PC-9 (cell line): ENCODE measurements around the gene SOX5. TPM values are rescaled to one million over a fixed set of nuclear protein-coding genes. Genes with fewer than 3 reads are reported as not detected.

Experiments used
- BruUV-seq: library from RNA; stranded (reverse); fragments of 400-500 nt; replicated peaks from 2 replicates; lab custom pipeline; 2021; lab: Mats Ljungman, UMichigan
- CTCF ChIA-PET: fragments of 300-600 bp; sonication (Branson Sonifier 250); formaldehyde crosslinking; loops from one replicate; lab custom pipeline; 2022; ENCODE audit warnings: antibody characterized with exemption; lab: Charles Lee
- POLR2A ChIA-PET: fragments of 300-600 bp; sonication (Branson Sonifier 250); formaldehyde crosslinking; loops from one replicate; lab custom pipeline; 2022; ENCODE audit warnings: antibody characterized with exemption; ENCODE audit not compliant: unreplicated experiment; lab: Charles Lee
- DNase-seq, 2 experiments: peaks; one replicate each; pipeline versions ENCODE4 v3.0.0 to v3.0.0-alpha.2; 2015 to 2022; ENCODE audit warnings: mixed read lengths in 1 of 2
- H2AFZ ChIP-seq: fragments of 200-600 bp; sonication (generic); 2 replicates; pipeline ENCODE4 v1.8.1; 2017; ENCODE audit warnings: antibody characterized with exemption
- H3F3A ChIP-seq: fragments of 200-600 bp; sonication (generic); 2 replicates; pipeline ENCODE4 v1.8.1; 2017; ENCODE audit warnings: antibody characterized with exemption, mild to moderate bottlenecking, low read depth; ENCODE audit not compliant: insufficient read depth
- H3K27ac ChIP-seq: fragments of 200-600 bp; sonication (generic); 2 replicates; pipeline ENCODE4 v1.6.1; 2016; ENCODE audit warnings: mixed run types
- H3K27me3 ChIP-seq: fragments of 200-600 bp; sonication (generic); 2 replicates; pipeline ENCODE4 v1.6.1; 2016; ENCODE audit warnings: low read depth, mixed run types; ENCODE audit not compliant: insufficient read depth
- H3K36me3 ChIP-seq: fragments of 200-600 bp; sonication (generic); 2 replicates; pipeline ENCODE4 v1.6.1; 2016; ENCODE audit warnings: low read depth, mixed run types
- H3K4me1 ChIP-seq: fragments of 200-600 bp; sonication (generic); replicated peaks from 2 replicates; pipeline ENCODE4 v1.6.1; 2016; ENCODE audit warnings: mixed run types; ENCODE audit not compliant: insufficient read depth
- H3K4me2 ChIP-seq: fragments of 200-600 bp; sonication (generic); 2 replicates; pipeline ENCODE4 v1.6.1; 2017; ENCODE audit warnings: mixed run types
- H3K4me3 ChIP-seq: fragments of 200-600 bp; sonication (generic); 2 replicates; pipeline ENCODE4 v1.6.1; 2016; ENCODE audit warnings: mixed run types
- H3K79me2 ChIP-seq: fragments of 200-600 bp; sonication (generic); 2 replicates; pipeline ENCODE4 v1.6.1; 2017; ENCODE audit warnings: low read depth, mixed run types
- H3K9me2 ChIP-seq: fragments of 200-600 bp; sonication (generic); 2 replicates; pipeline ENCODE4 v1.8.1; 2017; ENCODE audit warnings: mild to moderate bottlenecking; ENCODE audit not compliant: insufficient read depth
- H3K9me3 ChIP-seq: fragments of 200-600 bp; sonication (generic); 2 replicates; pipeline ENCODE4 v1.8.1; 2016; ENCODE audit warnings: low read depth; ENCODE audit not compliant: insufficient read depth
- H4K20me1 ChIP-seq: fragments of 200-600 bp; sonication (generic); 2 replicates; pipeline ENCODE4 v1.8.1; 2017; ENCODE audit not compliant: insufficient read depth
- CTCF ChIP-seq: fragments of 200-600 bp; sonication (generic); conservative IDR thresholded peaks from 2 replicates; pipeline ENCODE4 v1.6.1; 2017; ENCODE audit warnings: mixed run types, antibody characterized with exemption, mild to moderate bottlenecking, moderate library complexity
- EZH2 ChIP-seq: fragments of 200-600 bp; sonication (generic); IDR thresholded peaks from 2 replicates; pipeline ENCODE4 v1.8.0; 2017; ENCODE audit warnings: antibody characterized with exemption, low read depth
- intact Hi-C: fragments of 100-400 bp; cut with micrococcal nuclease; formaldehyde crosslinking; loops from one replicate; pipeline ENCODE4 v1.10.0; 2022; ENCODE audit not compliant: unreplicated experiment
- total RNA-seq: library from RNA; stranded (reverse); gene quantifications from 2 replicates; pipeline ENCODE4 v1.2.3, GENCODE V29; 2021

The SOX5 gene
- total RNA-seq, 1 experiment from 2014 or later, result not detected

DNA sequence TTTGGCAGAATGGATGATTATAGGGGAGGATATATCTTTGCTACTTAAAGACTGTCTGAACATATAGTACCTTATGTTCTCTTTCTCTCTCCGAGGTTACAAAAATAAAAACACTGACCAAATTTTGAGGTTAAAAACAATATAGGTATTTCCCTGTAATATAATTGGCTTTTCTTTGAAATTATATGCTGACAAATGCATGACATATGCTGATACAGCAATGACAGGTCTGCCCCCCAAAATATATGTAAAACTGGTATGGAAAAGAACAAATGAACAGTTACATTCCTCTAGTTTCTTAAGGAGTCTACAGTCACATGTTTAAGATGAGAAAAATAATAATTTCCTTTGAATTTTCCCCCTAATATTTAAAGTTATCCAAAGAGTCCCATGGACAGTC lies 405.7 kb downstream of the SOX5 start:
- no TSS peak for BruUV-seq

DNA sequence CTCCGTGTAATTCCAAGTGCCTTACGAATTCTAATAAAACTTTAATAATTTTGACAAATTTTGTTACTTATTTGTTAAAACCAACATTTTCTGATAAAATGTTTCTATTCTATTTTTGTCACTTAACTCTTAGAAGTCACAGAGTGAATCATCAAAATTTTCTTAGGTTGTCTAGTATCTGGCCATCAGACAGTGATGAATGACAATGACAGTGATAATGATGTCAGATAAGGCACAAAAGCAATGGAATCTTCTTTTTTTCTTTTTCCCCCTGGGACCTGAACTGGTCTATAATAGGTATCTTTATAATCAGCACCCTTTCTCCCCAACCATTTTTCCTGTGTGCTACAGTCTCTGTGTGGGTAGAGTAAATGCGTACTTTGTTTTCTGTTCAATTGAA lies 407.3 kb downstream of the SOX5 start:
- H3K79me2 ChIP-seq, result no peaks in the 10 kb centered on the region
- H4K20me1 ChIP-seq, result no peaks in the 10 kb centered on the region
- H3K4me1 ChIP-seq, result no peaks in the 10 kb centered on the region
- ChIA-PET POLR2A (no interaction called here), CTCF (no interaction called here)
- no peaks in the 10 kb centered on the region for H3K9me3 ChIP-seq
- H3K27me3 ChIP-seq, result peaks cover 31% of the 10 kb centered on the region
- H3K4me3 ChIP-seq, result no peak overlapping the region
- H3K4me2 ChIP-seq, result no peak overlapping the region
- H3K9me2 ChIP-seq, result no peaks in the 10 kb centered on the region
- no peak for TF ChIP-seq CTCF
- TF ChIP-seq EZH2, result no peak
- no peaks in the 10 kb centered on the region for H3K36me3 ChIP-seq
- H3K27ac ChIP-seq, result no peak overlapping the region
- H3F3A ChIP-seq, result no peaks in the 10 kb centered on the region
- no TSS peak for BruUV-seq
- H2AFZ ChIP-seq, result no peak overlapping the region
- no peak for DNase-seq
- intact Hi-C loops, result no loop called here

More for the DNA sequence above, 405.7 kb downstream of the SOX5 start:
- Histone ChIP-seq H3K9me3 (no peaks in the 10 kb centered on the region), H3K27me3 (peaks cover 31% of the 10 kb centered on the region), H3K4me3 (no peak overlapping the region), H3K27ac (no peak overlapping the region), H3F3A (no peaks in the 10 kb centered on the region), H3K36me3 (no peaks in the 10 kb centered on the region), H3K9me2 (no peaks in the 10 kb centered on the region), H2AFZ (no peak overlapping the region), H3K4me2 (no peak overlapping the region), H3K4me1 (no peaks in the 10 kb centered on the region), H3K79me2 (no peaks in the 10 kb centered on the region), H4K20me1 (no peaks in the 10 kb centered on the region)
- no peak for TF ChIP-seq EZH2
- TF ChIP-seq CTCF, result no peak
- ChIA-PET CTCF (no interaction called here), POLR2A (no interaction called here)
- intact Hi-C loops, result no loop called here
- DNase-seq, result no peak

DNA sequence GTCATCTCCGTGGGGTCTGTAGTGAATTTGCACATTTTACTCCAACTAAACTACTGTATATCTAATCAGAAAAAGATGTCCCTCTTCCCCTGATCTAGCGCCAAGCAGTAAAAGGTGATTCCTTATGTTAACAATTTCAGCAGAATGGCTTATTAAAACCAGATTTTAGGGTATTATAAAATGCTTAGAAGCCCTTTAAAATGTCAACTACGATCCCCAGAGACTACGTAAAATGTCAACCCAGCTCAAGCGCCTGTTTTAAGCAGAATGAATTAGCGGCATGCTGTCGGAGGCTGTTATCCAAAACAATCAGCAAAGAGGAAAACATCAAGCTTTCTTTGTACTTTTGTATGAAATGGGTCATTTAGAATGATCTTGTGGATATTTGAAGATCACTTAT lies 408.9 kb downstream of the SOX5 start:
- Histone ChIP-seq H3K4me1 (no peaks in the 10 kb centered on the region), H3F3A (no peaks in the 10 kb centered on the region), H3K4me3 (no peak overlapping the region), H3K9me2 (no peaks in the 10 kb centered on the region), H3K4me2 (no peak overlapping the region), H3K79me2 (no peaks in the 10 kb centered on the region), H2AFZ (no peak overlapping the region), H4K20me1 (no peaks in the 10 kb centered on the region), H3K27ac (no peak overlapping the region), H3K9me3 (no peaks in the 10 kb centered on the region), H3K36me3 (no peaks in the 10 kb centered on the region), H3K27me3 (peaks cover 30% of the 10 kb centered on the region)
- no peak for DNase-seq
- intact Hi-C loops, result no loop called here
- TF ChIP-seq EZH2 (no peak), CTCF (no peak)
- CTCF ChIA-PET, result no interaction called here
- POLR2A ChIA-PET, result no interaction called here
- no TSS peak for BruUV-seq
